ENCODE data around the gene SMAD9. TPM values are rescaled to one million over a fixed set of nuclear protein-coding genes. Genes with fewer than 3 reads are reported as not detected.

The SMAD9 gene
- total and polyA plus RNA-seq, 2 of the 8 experiments (the other 6 are each of a cell fraction or from before 2014, with no cell fraction given) = 0.45 to 1.0 TPM

DNA sequence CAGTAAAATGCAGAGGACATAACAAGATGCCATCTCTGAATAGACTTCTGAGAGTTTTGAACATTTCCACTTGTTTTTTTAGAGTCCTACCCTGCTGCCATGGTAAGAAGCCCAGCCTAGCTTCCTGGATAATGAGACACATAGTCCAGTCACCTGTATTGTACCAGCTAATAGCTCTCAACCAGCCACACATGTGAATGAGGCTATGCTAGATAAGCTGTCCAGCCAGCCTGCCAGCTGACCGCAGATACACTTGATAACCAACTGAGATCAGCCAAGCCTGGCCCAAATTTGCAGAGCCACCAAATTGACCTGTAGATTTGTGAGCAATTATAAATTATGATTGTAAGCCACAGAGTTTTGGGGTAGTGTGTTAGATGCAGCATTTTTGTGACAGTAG, 90.3 kb downstream of the SMAD9 start (continued):
- no peak for TF ChIP-seq CHD7 (IDR thresholded peaks at IDR 0.05; ENCODE audit: insufficient replicate concordance, low read length)
- TF ChIP-seq RNF2 (IDR thresholded peaks at IDR 0.05; ENCODE audit: borderline replicate concordance, low read depth, low read length, missing control alignments, poor library complexity, severe bottlenecking) = no peak
- no peak for TF ChIP-seq RFX5 (IDR thresholded peaks at IDR 0.05; ENCODE audit: borderline replicate concordance, low read depth, low read length)
- no peak for TF ChIP-seq CBX8 (IDR thresholded peaks at IDR 0.05; ENCODE audit: borderline replicate concordance, low read depth, low read length)
- TF ChIP-seq KDM1A (IDR thresholded peaks at IDR 0.05; ENCODE audit: borderline replicate concordance, low read length) = no peak
- no peak for TF ChIP-seq BCL11A (IDR thresholded peaks at IDR 0.05; ENCODE audit: low read depth in 2 of 2, low read length in 2 of 2)
